HG03196 (cell line): Measurements from ENCODE around the gene TTYH3.

Experiments
- ATAC-seq: cut with Tn5 transposase; IDR thresholded peaks from one replicate; pipeline ENCODE4 v1.9.1; 2021; ENCODE audit not compliant: unreplicated experiment

TTYH3 gene

GRCh38 chr7:2634267-2635145, 2.7 kb downstream of the TTYH3 start:
- ATAC-seq: no peak

GRCh38 chr7:2635148-2635668, 3.4 kb downstream of the TTYH3 start:
- ATAC-seq: no peak

- no peak for ATAC-seq
Measured at GRCh38 chr7:2635810-2636701, 4.3 kb downstream of the TTYH3 start.

GRCh38 chr7:2637066-2637471, 5.3 kb downstream of the TTYH3 start:
- ATAC-seq: no peak

GRCh38 chr7:2637505-2638223, 5.9 kb downstream of the TTYH3 start:
- ATAC-seq: no peak

- ATAC-seq: no peak
Measured at GRCh38 chr7:2638224-2638991, 6.6 kb downstream of the TTYH3 start.

- no peak for ATAC-seq
Measured at GRCh38 chr7:2639181-2639681, 7.4 kb downstream of the TTYH3 start.

GRCh38 chr7:2639695-2640481, 8.1 kb downstream of the TTYH3 start:
- ATAC-seq: no peak

GRCh38 chr7:2640482-2640830, 8.7 kb downstream of the TTYH3 start:
- ATAC-seq: no peak

- no peak for ATAC-seq
Measured at GRCh38 chr7:2640846-2641316, 9.1 kb downstream of the TTYH3 start.

GRCh38 chr7:2641406-2642393, 9.9 kb downstream of the TTYH3 start:
- ATAC-seq: no peak

GRCh38 chr7:2643386-2644219, 11.8 kb downstream of the TTYH3 start:
- ATAC-seq: no peak

- ATAC-seq: no peak
Measured at GRCh38 chr7:2644220-2644561, 12.4 kb downstream of the TTYH3 start.

GRCh38 chr7:2644562-2645273, 12.9 kb downstream of the TTYH3 start:
- ATAC-seq: peak; percentile 19

- peak; percentile 63 for ATAC-seq
Measured at GRCh38 chr7:2645274-2645868, 13.6 kb downstream of the TTYH3 start.

- ATAC-seq: no peak
Measured at GRCh38 chr7:2646336-2646679, 14.5 kb downstream of the TTYH3 start.
